Jurkat, Clone E6-1 (cell line): ENCODE measurements around the gene SMIM34.
"Not testable (repeated sequence)": the region's sequence is repeated elsewhere in the genome, so short reads cannot be mapped to it uniquely, and the experiment has no call there.

Source experiments
- DNase-seq: peaks from one replicate; pipeline ENCODE4 v3.0.0-alpha.2; 2011; ENCODE audit warnings: low read depth, low spot score
- H3K4me3 ChIP-seq: 2 replicates; pipeline ENCODE4 v1.5.1; 2011; ENCODE audit warnings: mild to moderate bottlenecking, low read length, control low read depth, moderate library complexity

The SMIM34 gene

DNA sequence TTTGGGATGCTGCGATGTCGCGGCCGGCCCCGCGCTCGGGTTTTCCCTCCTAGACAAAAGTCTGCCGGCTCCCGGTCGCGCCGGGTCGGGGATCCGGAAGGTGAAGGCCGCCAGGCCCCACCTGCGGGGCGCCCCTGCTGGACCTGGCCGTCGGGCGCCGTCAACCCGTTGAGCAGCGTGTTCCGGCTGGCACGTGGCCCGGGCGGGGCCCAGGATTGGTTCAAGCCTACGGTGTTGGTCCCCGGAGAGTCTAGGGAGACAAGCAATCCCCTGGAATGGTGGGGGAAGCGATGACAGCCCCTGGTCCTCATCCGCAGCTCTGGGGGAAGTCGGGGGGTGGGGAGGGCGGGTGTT lies 48.2 kb downstream of the SMIM34 start:
- DNase-seq = not testable (repeated sequence)

DNA sequence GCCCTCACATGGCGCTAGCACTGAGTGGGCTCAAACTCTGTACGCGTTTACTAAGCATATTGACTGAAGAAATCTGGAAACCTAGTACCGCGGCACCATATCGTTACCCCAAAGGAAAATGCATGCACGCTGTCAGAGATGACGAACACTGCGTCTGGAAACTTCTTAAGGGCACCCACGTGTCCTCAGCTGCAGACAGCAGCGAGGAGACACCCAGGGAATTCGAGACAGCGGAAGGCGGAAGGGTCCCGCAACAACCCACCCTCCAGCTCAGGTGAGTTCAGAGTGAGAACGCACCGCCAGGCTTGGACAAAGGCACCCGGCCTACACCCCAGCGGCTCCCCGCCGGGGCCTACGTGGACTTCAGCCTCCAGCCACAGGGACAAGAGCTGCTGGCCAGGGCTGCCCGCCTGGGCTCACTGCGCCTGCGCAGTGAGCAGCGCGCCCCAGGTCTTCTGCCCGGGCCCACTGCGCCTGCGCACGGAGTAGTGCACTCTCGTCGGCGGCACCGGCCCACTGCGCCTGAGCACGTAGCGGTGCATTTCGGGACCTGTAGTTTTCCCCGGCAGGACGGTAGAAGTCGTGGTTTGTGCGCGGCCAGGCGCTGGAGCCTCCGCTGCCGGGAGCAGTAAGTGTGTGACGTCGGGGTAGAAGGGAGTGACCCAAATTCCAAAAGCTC lies 48.7 kb downstream of the SMIM34 start, which contains the start of gene SMIM11:
Gene SMIM11 (plus strand): TSS at position 568 of the 679 bp plus-strand sequence. CDS start 3,998 bp downstream, outside the sequence.
- not testable (repeated sequence) for DNase-seq, H3K4me3 ChIP-seq

More for the DNA sequence above, 48.2 kb downstream of the SMIM34 start:
- not testable (repeated sequence) for H3K4me3 ChIP-seq

DNA sequence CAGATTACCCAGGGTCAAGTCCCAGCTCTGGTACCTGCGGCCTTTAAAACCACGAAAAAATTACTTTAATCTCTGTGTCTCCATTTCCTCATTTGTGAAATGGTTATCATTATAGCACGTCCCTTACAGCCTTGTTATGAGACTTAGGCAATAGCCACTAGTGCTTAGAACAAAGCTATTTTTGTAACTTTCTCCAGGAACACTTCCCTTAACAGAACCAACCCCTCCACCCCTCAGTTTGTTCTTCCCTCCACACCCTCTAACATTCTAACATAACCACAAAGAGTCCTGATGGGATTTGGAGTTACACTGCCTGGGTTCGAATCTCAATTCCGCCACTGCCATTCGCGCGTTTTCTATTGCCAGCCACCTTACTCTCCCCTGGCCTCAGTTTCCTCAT lies 49.3 kb downstream of the SMIM34 start:
- not testable (repeated sequence) for H3K4me3 ChIP-seq, DNase-seq

DNA sequence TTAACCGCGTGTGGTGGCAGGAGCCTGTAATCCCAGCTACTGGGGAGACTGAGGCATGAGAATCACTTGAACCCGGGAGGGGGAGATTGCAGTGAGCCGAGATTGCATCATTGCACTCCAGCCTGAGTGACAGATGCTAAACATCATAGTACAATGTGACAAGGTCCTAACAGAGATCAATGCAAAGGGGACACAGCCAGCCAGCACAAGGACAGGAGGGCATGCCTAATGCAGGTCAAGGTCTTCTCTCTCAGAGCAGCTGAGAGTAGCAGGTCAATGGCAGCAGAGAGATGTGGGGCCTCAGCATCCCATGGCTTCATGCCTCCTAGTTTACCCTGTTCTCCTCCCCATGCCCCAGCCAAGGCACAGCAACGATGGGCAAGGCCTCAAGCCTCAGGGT lies 51.4 kb downstream of the SMIM34 start:
- no peak overlapping the region for H3K4me3 ChIP-seq
- DNase-seq = no peak

DNA sequence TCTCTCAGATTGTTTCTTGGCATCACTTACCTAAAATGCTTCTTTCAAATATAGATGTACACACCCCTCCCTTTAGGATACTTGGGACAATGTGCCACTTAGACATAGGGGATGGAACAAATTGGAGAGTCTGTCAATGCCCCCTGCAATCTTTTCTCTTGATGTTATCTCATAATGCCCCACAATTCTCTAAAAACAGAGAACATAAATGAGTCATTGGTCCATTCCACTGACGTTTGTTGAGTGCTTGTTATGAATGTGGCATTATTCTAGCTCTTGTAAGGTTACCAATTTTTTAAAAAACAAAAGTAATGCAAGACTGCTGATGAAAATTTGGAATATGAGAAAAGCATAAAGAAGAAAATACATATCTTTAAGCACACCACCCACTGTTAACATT lies 54.0 kb downstream of the SMIM34 start:
- no peak overlapping the region for H3K4me3 ChIP-seq
- DNase-seq = no peak
